OCI-LY1 (cell line): ENCODE measurements around the gene BCL2L12.

ENCODE experiments used
- H2AFZ ChIP-seq: fragments of 200-600 bp; sonication (generic), shearing (Covaris generic); 2 replicates; pipeline ENCODE4 v1.6.0; 2014; ENCODE audit warnings: antibody characterized with exemption, mild to moderate bottlenecking, low read length
- H3F3A ChIP-seq: fragments of 200-600 bp; sonication (generic), shearing (Covaris generic); 2 replicates; pipeline ENCODE4 v1.6.0; 2014; ENCODE audit warnings: mild to moderate bottlenecking, antibody characterized with exemption, low read length, moderate library complexity; ENCODE audit not compliant: insufficient read depth
- H3K27ac ChIP-seq: fragments of 200-600 bp; sonication (generic); 2 replicates; pipeline ENCODE4 v1.5.1; 2014; ENCODE audit warnings: low read length, mixed run types, mild to moderate bottlenecking, low read depth; ENCODE audit not compliant: poor library complexity, severe bottlenecking
- H3K27me3 ChIP-seq: fragments of 200-600 bp; sonication (generic); 2 replicates; pipeline ENCODE4 v1.6.0; 2014; ENCODE audit warnings: antibody characterized with exemption, mild to moderate bottlenecking, low read length, moderate library complexity; ENCODE audit not compliant: insufficient read depth
- H3K36me3 ChIP-seq: fragments of 200-600 bp; sonication (generic); 2 replicates; pipeline ENCODE4 v1.6.1; 2014; ENCODE audit warnings: mild to moderate bottlenecking, antibody characterized with exemption, low read length, moderate library complexity, mixed read lengths; ENCODE audit not compliant: insufficient read depth
- H3K4me1 ChIP-seq: fragments of 200-600 bp; sonication (generic); 2 replicates; pipeline ENCODE4 v1.5.1; 2014; ENCODE audit warnings: mild to moderate bottlenecking, low read length, moderate library complexity; ENCODE audit not compliant: insufficient read depth, severe bottlenecking
- H3K4me2 ChIP-seq: fragments of 200-600 bp; sonication (generic), shearing (Covaris generic); 2 replicates; pipeline ENCODE4 v1.6.1; 2014; ENCODE audit warnings: low read length
- H3K4me3 ChIP-seq: fragments of 200-600 bp; sonication (generic); 2 replicates; pipeline ENCODE4 v1.5.1; 2014; ENCODE audit warnings: low read length, low read depth, mild to moderate bottlenecking, mixed read lengths; ENCODE audit not compliant: poor library complexity, severe bottlenecking
- H3K79me2 ChIP-seq: fragments of 200-600 bp; shearing (Covaris generic); 2 replicates; pipeline ENCODE4 v1.6.1; 2016; ENCODE audit warnings: mixed run types, low read length, mixed read lengths; ENCODE audit not compliant: insufficient read depth
- H3K9ac ChIP-seq: fragments of 200-600 bp; sonication (generic), shearing (Covaris generic); 2 replicates; pipeline ENCODE4 v1.6.1; 2014; ENCODE audit warnings: mild to moderate bottlenecking, low read length, mixed read lengths
- H3K9me2 ChIP-seq: fragments of 200-600 bp; sonication (generic), shearing (Covaris generic); 2 replicates; pipeline ENCODE4 v1.6.1; 2014; ENCODE audit warnings: low read depth, mild to moderate bottlenecking, low read length, mixed read lengths
- H3K9me3 ChIP-seq: fragments of 200-600 bp; shearing (Covaris generic); 2 replicates; pipeline ENCODE4 v1.6.1; 2014; ENCODE audit warnings: low read length, mixed read lengths
- H4K20me1 ChIP-seq: fragments of 200-600 bp; sonication (generic), shearing (Covaris generic); 2 replicates; pipeline ENCODE4 v1.6.0; 2016; ENCODE audit warnings: mild to moderate bottlenecking, low read length; ENCODE audit not compliant: insufficient read depth
- CTCF ChIP-seq: fragments of 200-600 bp; sonication (generic), shearing (Covaris generic); IDR thresholded peaks from 2 replicates; pipeline ENCODE4 v1.5.1; 2017; ENCODE audit warnings: mild to moderate bottlenecking, antibody characterized with exemption, low read length, moderate library complexity, mixed read lengths
- EZH2 ChIP-seq: fragments of 200-600 bp; sonication (generic), shearing (Covaris generic); IDR thresholded peaks from 2 replicates; pipeline ENCODE4 v1.8.0; 2017; ENCODE audit warnings: borderline replicate concordance, mixed run types, mild to moderate bottlenecking, antibody characterized with exemption, low read length, moderate library complexity, mixed read lengths

Gene BCL2L12

GRCh38 chr19:49676136-49676783, 10.5 kb downstream of the BCL2L12 start:
- H3K4me3 ChIP-seq = peak overlapping the region; percentile 89
- H3F3A ChIP-seq = peaks cover 6% of the 10 kb centered on the region; the same call in 1 of the 2 replicates
- H3K36me3 ChIP-seq = peaks cover 12% of the 10 kb centered on the region
- H3K4me1 ChIP-seq = peaks cover 68% of the 10 kb centered on the region
- H3K9ac ChIP-seq = peak overlapping the region; percentile 85
- H3K27ac ChIP-seq = peak overlapping the region; percentile 92
- no peak overlapping the region for H2AFZ ChIP-seq
- TF ChIP-seq CTCF = no peak
- no peak for TF ChIP-seq EZH2
- H3K9me2 ChIP-seq = no peaks in the 10 kb centered on the region
- H3K79me2 ChIP-seq = peaks cover 31% of the 10 kb centered on the region
- H4K20me1 ChIP-seq = no peaks in the 10 kb centered on the region
- no peaks in the 10 kb centered on the region for H3K9me3 ChIP-seq
- H3K4me2 ChIP-seq = peak overlapping the region; percentile 78
- no peaks in the 10 kb centered on the region for H3K27me3 ChIP-seq

DNA sequence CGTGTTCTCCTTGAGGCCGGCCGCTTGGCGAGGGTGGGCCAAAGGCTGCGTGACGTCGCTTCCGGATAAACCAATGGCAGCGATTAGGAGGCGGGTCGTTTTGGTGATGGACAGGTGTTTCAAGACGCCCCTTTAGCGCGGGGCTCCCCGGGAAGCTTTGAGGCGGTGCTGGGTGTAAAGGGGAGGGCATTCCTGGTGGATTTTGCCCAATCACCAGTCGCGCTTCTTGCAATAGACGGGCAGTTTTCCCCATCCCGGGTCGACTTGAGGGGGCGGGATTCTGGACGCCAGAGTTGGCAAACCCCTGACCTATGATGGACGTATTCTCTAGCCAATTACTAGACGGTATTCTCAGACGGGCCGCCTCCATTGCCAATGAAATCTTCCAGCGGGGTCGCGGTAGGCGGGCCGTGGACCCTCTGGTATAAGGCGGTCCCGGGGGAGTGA, 11.1 kb downstream of the BCL2L12 start:
- Histone ChIP-seq H3K27ac (peak overlapping the region; percentile 89), H3K9me2 (no peaks in the 10 kb centered on the region), H3K4me3 (peak overlapping the region; percentile 89), H2AFZ (no peak overlapping the region), H3K27me3 (no peaks in the 10 kb centered on the region), H3K4me1 (peaks cover 65% of the 10 kb centered on the region), H3K9me3 (no peaks in the 10 kb centered on the region), H3K9ac (peak overlapping the region; percentile 97), H3F3A (peaks cover 6% of the 10 kb centered on the region; the same call in 1 of the 2 replicates), H3K79me2 (peaks cover 31% of the 10 kb centered on the region), H3K4me2 (peak overlapping the region; percentile 90), H3K36me3 (peaks cover 16% of the 10 kb centered on the region), H4K20me1 (no peaks in the 10 kb centered on the region)
- TF ChIP-seq CTCF (no peak), EZH2 (no peak)

DNA sequence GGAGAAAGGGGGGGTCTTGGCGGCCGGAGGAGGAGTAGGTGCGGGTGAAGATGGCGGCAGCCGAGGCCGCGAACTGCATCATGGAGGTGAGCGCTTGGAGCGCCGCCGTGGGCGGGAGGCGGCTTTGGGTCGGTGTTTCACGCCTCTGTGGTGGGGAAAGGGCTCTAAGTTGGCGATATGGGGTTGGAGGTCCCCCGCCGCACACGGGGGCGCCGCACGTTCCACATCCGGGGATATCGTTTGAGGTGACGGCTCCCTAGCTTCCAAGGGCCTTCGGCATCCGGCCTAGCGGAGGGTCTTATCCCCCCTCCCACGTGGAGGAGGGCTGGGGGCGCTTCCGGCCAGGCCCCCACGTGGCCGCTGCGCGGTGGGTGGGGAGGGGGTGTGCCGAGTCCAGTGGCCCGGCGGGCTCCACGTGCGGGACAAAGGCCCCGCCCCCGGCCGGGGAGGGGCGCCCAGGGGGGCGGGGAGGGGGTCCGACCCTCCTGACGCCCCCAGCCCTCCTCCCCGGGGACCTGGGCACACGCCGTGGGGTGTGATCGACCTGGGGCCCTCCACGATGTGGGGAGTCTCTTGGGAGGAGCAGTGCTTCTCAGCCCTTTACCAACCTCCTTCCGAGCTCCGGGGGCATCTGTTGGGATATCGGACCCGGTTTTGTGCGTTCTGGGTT, 11.6 kb downstream of the BCL2L12 start, which contains the start of gene PRMT1:
Gene PRMT1 (plus strand): TSS at position 41 of the 670 bp plus-strand sequence. CDS start 10 bp downstream, at position 51.
- no peaks in the 10 kb centered on the region for H4K20me1 ChIP-seq
- H3F3A ChIP-seq = peaks cover 6% of the 10 kb centered on the region; the same call in 1 of the 2 replicates
- peaks cover 21% of the 10 kb centered on the region for H3K36me3 ChIP-seq
- H3K4me2 ChIP-seq = peak within 1 kb of the TSS; percentile 90
- H3K4me1 ChIP-seq = peaks cover 60% of the 10 kb centered on the region
- no peak for TF ChIP-seq CTCF
- no peak for TF ChIP-seq EZH2
- peaks cover 31% of the 10 kb centered on the region for H3K79me2 ChIP-seq
- peak within 1 kb of the TSS; percentile 97 for H3K9ac ChIP-seq
- no peaks in the 10 kb centered on the region for H3K27me3 ChIP-seq
- H3K9me3 ChIP-seq = no peaks in the 10 kb centered on the region
- H3K4me3 ChIP-seq = peak within 1 kb of the TSS; percentile 89
- H2AFZ ChIP-seq = no peak within 1 kb of the TSS
- H3K27ac ChIP-seq = peak within 1 kb of the TSS; percentile 92
- no peaks in the 10 kb centered on the region for H3K9me2 ChIP-seq
